Breast epithelium (tissue), 3 donors: ENCODE data around the gene ASB5.

ENCODE experiments used
- CTCF ChIP-seq, 3 donors: fragments of 450-650 bp; IDR thresholded peaks; one replicate each; pipeline ENCODE4 v1.5.1; 2016 to 2017; ENCODE audit warnings: antibody characterized with exemption in 3 of 3, mild to moderate bottlenecking in 3 of 3, moderate library complexity in 3 of 3
- POLR2A ChIP-seq: fragments of 450-650 bp; IDR thresholded peaks from one replicate; pipeline ENCODE4 v1.6.1; 2016; ENCODE audit warnings: antibody characterized with exemption, mild to moderate bottlenecking, moderate library complexity
- POLR2AphosphoS5 ChIP-seq, 3 donors: sonication (generic); formaldehyde crosslinking; IDR thresholded peaks; one replicate each; pipeline ENCODE4 v1.6.1; 2017; ENCODE audit warnings: antibody characterized with exemption in 3 of 3

- TF ChIP-seq POLR2A (no peak), POLR2AphosphoS5 (IDR thresholded peaks at IDR 0.05) (no peak), CTCF (IDR thresholded peaks at IDR 0.05) (no peak)
These were observed 75.9 kb downstream of the ASB5 start for GRCh38 chr4:176193126-176193525.
